Gastrocnemius medialis (tissue), 4 donors: Measurements from ENCODE around the gene TMEM74B.
"Not testable (repeated sequence)": the region's sequence is repeated elsewhere in the genome, so short reads cannot be mapped to it uniquely, and the experiment has no call there.

Experiments used
- POLR2A ChIP-seq, 2 donors: fragments of 450-650 bp; IDR thresholded peaks; one replicate each; pipeline ENCODE4 v1.6.1; 2017; ENCODE audit warnings: antibody characterized with exemption in 2 of 2, mild to moderate bottlenecking in 2 of 2, moderate library complexity in 2 of 2
- TF ChIP-seq, protein P1 (sequence below), 5 experiments: fragments of 450-650 bp in 3 of 5; fragments of 200-600 bp in 2 of 5; sonication (generic) in 2 of 5; IDR thresholded peaks in 4 of 5; conservative IDR thresholded peaks in 1 of 5; 1 replicate in 4 of 5; 2 replicates in 1 of 5; pipeline ENCODE4 v1.5.1; 2016 to 2019; ENCODE audit warnings: antibody characterized with exemption in 5 of 5, mild to moderate bottlenecking in 3 of 5, moderate library complexity in 3 of 5

DNA sequence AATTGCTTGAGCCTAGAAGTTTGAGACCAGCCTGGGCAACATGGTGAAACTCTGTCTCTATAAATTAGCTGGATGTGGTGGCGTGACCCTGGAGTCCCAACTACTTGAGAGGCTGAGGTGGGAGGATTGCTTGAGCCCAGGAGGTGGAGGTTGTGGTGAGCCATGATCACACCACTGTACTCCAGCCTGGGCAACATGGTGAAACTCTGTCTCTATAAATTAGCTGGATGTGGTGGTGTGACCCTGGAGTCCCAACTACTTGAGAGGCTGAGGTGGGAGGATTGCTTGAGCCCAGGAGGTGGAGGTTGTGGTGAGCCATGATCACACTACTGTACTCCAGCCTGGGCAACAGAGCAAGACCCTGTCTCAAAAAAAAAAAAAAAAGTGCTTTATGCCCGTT, 35.0 kb downstream of the TMEM74B start:
- TF ChIP-seq, protein P1, sequence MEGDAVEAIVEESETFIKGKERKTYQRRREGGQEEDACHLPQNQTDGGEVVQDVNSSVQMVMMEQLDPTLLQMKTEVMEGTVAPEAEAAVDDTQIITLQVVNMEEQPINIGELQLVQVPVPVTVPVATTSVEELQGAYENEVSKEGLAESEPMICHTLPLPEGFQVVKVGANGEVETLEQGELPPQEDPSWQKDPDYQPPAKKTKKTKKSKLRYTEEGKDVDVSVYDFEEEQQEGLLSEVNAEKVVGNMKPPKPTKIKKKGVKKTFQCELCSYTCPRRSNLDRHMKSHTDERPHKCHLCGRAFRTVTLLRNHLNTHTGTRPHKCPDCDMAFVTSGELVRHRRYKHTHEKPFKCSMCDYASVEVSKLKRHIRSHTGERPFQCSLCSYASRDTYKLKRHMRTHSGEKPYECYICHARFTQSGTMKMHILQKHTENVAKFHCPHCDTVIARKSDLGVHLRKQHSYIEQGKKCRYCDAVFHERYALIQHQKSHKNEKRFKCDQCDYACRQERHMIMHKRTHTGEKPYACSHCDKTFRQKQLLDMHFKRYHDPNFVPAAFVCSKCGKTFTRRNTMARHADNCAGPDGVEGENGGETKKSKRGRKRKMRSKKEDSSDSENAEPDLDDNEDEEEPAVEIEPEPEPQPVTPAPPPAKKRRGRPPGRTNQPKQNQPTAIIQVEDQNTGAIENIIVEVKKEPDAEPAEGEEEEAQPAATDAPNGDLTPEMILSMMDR (IDR thresholded peaks at IDR 0.05 in 4 of 5, conservative IDR thresholded peaks at IDR 0.05 in 1 of 5): not testable (repeated sequence)
- not testable (repeated sequence) for TF ChIP-seq POLR2A (IDR thresholded peaks at IDR 0.05)
